HG02623 (cell line): ENCODE results near the gene BRPF3.
A peak's percentile ranks its signal among the peaks of the same experiment; 100 is the strongest.

Experiments used
- ATAC-seq: cut with Tn5 transposase; IDR thresholded peaks from one replicate; pipeline ENCODE4 v1.9.1; 2021; ENCODE audit warnings: moderate library complexity; ENCODE audit not compliant: unreplicated experiment

Gene BRPF3

GRCh38 chr6:36227379-36228228 is 31.1 kb downstream of the BRPF3 start:
- ATAC-seq: no peak

- ATAC-seq: no peak
Measured at GRCh38 chr6:36229223-36229622, 32.7 kb downstream of the BRPF3 start.

GRCh38 chr6:36230371-36230770 is 33.8 kb downstream of the BRPF3 start:
- no peak for ATAC-seq

GRCh38 chr6:36232172-36232571 is 35.6 kb downstream of the BRPF3 start:
- no peak for ATAC-seq

GRCh38 chr6:36235309-36235708 is 38.8 kb downstream of the BRPF3 start:
- no peak for ATAC-seq

GRCh38 chr6:36235862-36236261 is 39.3 kb downstream of the BRPF3 start:
- no peak for ATAC-seq

GRCh38 chr6:36239774-36240173 is 43.2 kb downstream of the BRPF3 start:
- no peak for ATAC-seq

- peak; percentile 52 for ATAC-seq
Measured at GRCh38 chr6:36241728-36242127, 45.2 kb downstream of the BRPF3 start.

- ATAC-seq: no peak
Measured at GRCh38 chr6:36242161-36242560, 45.6 kb downstream of the BRPF3 start.

GRCh38 chr6:36242626-36243025 is 46.1 kb downstream of the BRPF3 start:
- ATAC-seq: no peak

GRCh38 chr6:36243562-36244212 is 47.1 kb downstream of the BRPF3 start:
- no peak for ATAC-seq

- no peak for ATAC-seq
Measured at GRCh38 chr6:36244641-36245280, 48.2 kb downstream of the BRPF3 start.

- ATAC-seq: no peak
Measured at GRCh38 chr6:36245572-36246061, 49.1 kb downstream of the BRPF3 start.

- ATAC-seq: no peak
Measured at GRCh38 chr6:36246506-36247268, 50.1 kb downstream of the BRPF3 start.

- ATAC-seq: no peak
Measured at GRCh38 chr6:36247693-36248092, 51.1 kb downstream of the BRPF3 start.

- ATAC-seq: no peak
Measured at GRCh38 chr6:36248980-36249379, 52.4 kb downstream of the BRPF3 start.

- no peak for ATAC-seq
Measured at GRCh38 chr6:36249536-36249935, 53.0 kb downstream of the BRPF3 start.

GRCh38 chr6:36252005-36252404 is 55.5 kb downstream of the BRPF3 start:
- ATAC-seq: no peak

- ATAC-seq: no peak
Measured at GRCh38 chr6:36263390-36264000, 67.0 kb downstream of the BRPF3 start.

GRCh38 chr6:36265744-36266143 is 69.2 kb downstream of the BRPF3 start:
- no peak for ATAC-seq
